HFF-Myc (cell line): Measurements from ENCODE around the gene UFSP1.
A peak's percentile ranks its signal among the peaks of the same experiment; 100 is the strongest.

Experiments
- DNase-seq: peaks from one replicate; pipeline ENCODE4 v3.0.0-alpha.2; 2011; ENCODE audit warnings: low read depth; ENCODE audit errors: extremely low read depth
- H3K4me3 ChIP-seq: replicated peaks from 2 replicates; pipeline ENCODE4 v1.5.1; 2011; ENCODE audit warnings: low read depth, mild to moderate bottlenecking, control low read depth, low read length
- CTCF ChIP-seq: IDR thresholded peaks from 2 replicates; pipeline ENCODE4 v1.5.1; 2012; ENCODE audit warnings: mild to moderate bottlenecking, low read depth, low read length, control low read depth; ENCODE audit errors: missing control alignments

Gene UFSP1

GRCh38 chr7:100879685-100880261, 9.7 kb downstream of the UFSP1 start:
- no peak overlapping the region for H3K4me3 ChIP-seq
- no peak for TF ChIP-seq CTCF
- DNase-seq = no peak

- TF ChIP-seq CTCF = no peak
- no peak for DNase-seq
- H3K4me3 ChIP-seq = no peak overlapping the region
These were observed 10.8 kb downstream of the UFSP1 start for GRCh38 chr7:100878685-100879084.

- no peak for TF ChIP-seq CTCF
- no peak overlapping the region; the same call in 1 of the 2 replicates for H3K4me3 ChIP-seq
- no peak for DNase-seq
These were observed 11.5 kb downstream of the UFSP1 start for GRCh38 chr7:100878013-100878412.

GRCh38 chr7:100875356-100875751, 14.2 kb downstream of the UFSP1 start:
- peak overlapping the region; percentile 88 for H3K4me3 ChIP-seq
- no peak for DNase-seq
- TF ChIP-seq CTCF = no peak

- TF ChIP-seq CTCF = no peak
- H3K4me3 ChIP-seq = peak within 1 kb of the TSS; percentile 88
- DNase-seq = peak; percentile 94
These were observed 14.7 kb downstream of the UFSP1 start, which contains the start of gene SRRT for GRCh38 chr7:100874577-100875355. Gene SRRT, plus strand, starts transcription at chr7:100875103. Its CDS starts 488 bp downstream, at chr7:100875591.

- no peak for DNase-seq
- TF ChIP-seq CTCF = no peak
- peak overlapping the region; percentile 88 for H3K4me3 ChIP-seq
These were observed 15.3 kb downstream of the UFSP1 start for GRCh38 chr7:100874300-100874576.
